ENCODE results near the gene OLR1.
"Not testable (repeated sequence)": the region's sequence is repeated elsewhere in the genome, so short reads cannot be mapped to it uniquely, and the experiment has no call there.

Gene OLR1

GRCh38 chr12:10171973-10172728, at the start of gene OLR1:
Gene OLR1 (minus strand): TSS chr12:10172132. CDS start chr12:10172077, 55 bp downstream.
- DNase-seq (ENCODE audit: low spot score): no peak

- DNase-seq (ENCODE audit: low spot score): no peak
These were observed 48.6 kb upstream of the OLR1 start for GRCh38 chr12:10220398-10221077.

- no peak for DNase-seq (ENCODE audit: low spot score)
These were observed 46.1 kb upstream of the OLR1 start for GRCh38 chr12:10218021-10218420.

GRCh38 chr12:10215946-10216345, 44.0 kb upstream of the OLR1 start:
- DNase-seq (ENCODE audit: low spot score): not testable (repeated sequence)

- DNase-seq (ENCODE audit: low spot score): no peak
These were observed 43.5 kb upstream of the OLR1 start for GRCh38 chr12:10215436-10215835.

GRCh38 chr12:10214895-10215267, 42.9 kb upstream of the OLR1 start:
- DNase-seq (ENCODE audit: low spot score): no peak

- no peak for DNase-seq (ENCODE audit: low spot score)
These were observed 42.4 kb upstream of the OLR1 start for GRCh38 chr12:10214136-10214894.

- peak; percentile 49 for DNase-seq (ENCODE audit: low spot score)
These were observed 41.5 kb upstream of the OLR1 start for GRCh38 chr12:10213168-10214135.

GRCh38 chr12:10212739-10213131, 40.8 kb upstream of the OLR1 start, which contains the start of gene GABARAPL1:
Gene GABARAPL1 (plus strand): TSS chr12:10212877. CDS start chr12:10213130, 253 bp downstream.
- DNase-seq (ENCODE audit: low spot score): peak; percentile 85

- DNase-seq (ENCODE audit: low spot score): peak; percentile 100
These were observed 40.2 kb upstream of the OLR1 start for GRCh38 chr12:10211940-10212738.

- DNase-seq (ENCODE audit: low spot score): peak; percentile 55
These were observed 39.4 kb upstream of the OLR1 start for GRCh38 chr12:10211101-10211939.

GRCh38 chr12:10210225-10210624, 38.3 kb upstream of the OLR1 start:
- no peak for DNase-seq (ENCODE audit: low spot score)

GRCh38 chr12:10207136-10207535, 35.2 kb upstream of the OLR1 start:
- no peak for DNase-seq (ENCODE audit: low spot score)

- no peak for DNase-seq (ENCODE audit: low spot score)
These were observed 33.4 kb upstream of the OLR1 start for GRCh38 chr12:10205220-10205807.

GRCh38 chr12:10204495-10204894, 32.6 kb upstream of the OLR1 start:
- DNase-seq (ENCODE audit: low spot score): not testable (repeated sequence)

GRCh38 chr12:10197879-10198278, 25.9 kb upstream of the OLR1 start:
- DNase-seq (ENCODE audit: low spot score): no peak

GRCh38 chr12:10196210-10196609, 24.3 kb upstream of the OLR1 start:
- no peak for DNase-seq (ENCODE audit: low spot score)

- no peak for DNase-seq (ENCODE audit: low spot score)
These were observed 22.3 kb upstream of the OLR1 start for GRCh38 chr12:10194160-10194670.

GRCh38 chr12:10191865-10192264, 19.9 kb upstream of the OLR1 start:
- peak; percentile 50 for DNase-seq (ENCODE audit: low spot score)
